ENCODE data around the gene PNKD.

The PNKD gene

GRCh38 chr2:218389333-218390150 lies 119.2 kb downstream of the PNKD start:
- Histone ChIP-seq H3K36me3 (ENCODE audit: insufficient read depth, low read length) (no peaks in the 10 kb centered on the region), H2AFZ (ENCODE audit: low read length) (no peak overlapping the region), H3K9ac (ENCODE audit: low read depth, low read length, poor library complexity, severe bottlenecking) (no peak overlapping the region), H3F3A (ENCODE audit: low read depth) (no peaks in the 10 kb centered on the region), H3K9me3 (ENCODE audit: insufficient read depth, low read depth, low read length) (no peaks in the 10 kb centered on the region), H3K4me1 (ENCODE audit: insufficient read depth, low read length, poor library complexity, severe bottlenecking) (peaks cover 11% of the 10 kb centered on the region), H3K9me2 (replicated peaks; ENCODE audit: low read depth, low read length) (no peaks in the 10 kb centered on the region), H3K27me3 (ENCODE audit: insufficient read depth, low read length, poor library complexity, severe bottlenecking) (no peaks in the 10 kb centered on the region), H4K20me1 (ENCODE audit: insufficient read depth, low read length, poor library complexity, severe bottlenecking) (no peaks in the 10 kb centered on the region), H3K4me2 (ENCODE audit: low read depth, low read length, poor library complexity, severe bottlenecking) (no peak overlapping the region), H3K4me3 (ENCODE audit: low read length, poor library complexity, severe bottlenecking) (no peak overlapping the region), H3K79me2 (ENCODE audit: insufficient read depth, low read length) (no peaks in the 10 kb centered on the region)
- TF ChIP-seq EZH2phosphoT487 (IDR thresholded peaks at IDR 0.05; ENCODE audit: borderline replicate concordance) (no peak), CTCF (conservative IDR thresholded peaks at IDR 0.05; ENCODE audit: low read length) (no peak)

GRCh38 chr2:218391202-218391601 lies 120.9 kb downstream of the PNKD start:
- H3K36me3 ChIP-seq (ENCODE audit: insufficient read depth, low read length) = no peaks in the 10 kb centered on the region
- H3K4me2 ChIP-seq (ENCODE audit: low read depth, low read length, poor library complexity, severe bottlenecking) = no peak overlapping the region
- H3K4me3 ChIP-seq (ENCODE audit: low read length, poor library complexity, severe bottlenecking) = no peak overlapping the region

GRCh38 chr2:218392459-218392858 lies 122.1 kb downstream of the PNKD start:
- Histone ChIP-seq H3K9me3 (ENCODE audit: insufficient read depth, low read depth, low read length) (no peaks in the 10 kb centered on the region), H3K27me3 (ENCODE audit: insufficient read depth, low read length, poor library complexity, severe bottlenecking) (no peaks in the 10 kb centered on the region), H3K79me2 (ENCODE audit: insufficient read depth, low read length) (peaks cover 6% of the 10 kb centered on the region), H3K36me3 (ENCODE audit: insufficient read depth, low read length) (no peaks in the 10 kb centered on the region), H3F3A (ENCODE audit: low read depth) (no peaks in the 10 kb centered on the region), H4K20me1 (ENCODE audit: insufficient read depth, low read length, poor library complexity, severe bottlenecking) (no peaks in the 10 kb centered on the region), H2AFZ (ENCODE audit: low read length) (no peak overlapping the region), H3K4me1 (ENCODE audit: insufficient read depth, low read length, poor library complexity, severe bottlenecking) (peaks cover 29% of the 10 kb centered on the region), H3K4me2 (ENCODE audit: low read depth, low read length, poor library complexity, severe bottlenecking) (no peak overlapping the region), H3K9me2 (replicated peaks; ENCODE audit: low read depth, low read length) (no peaks in the 10 kb centered on the region), H3K9ac (ENCODE audit: low read depth, low read length, poor library complexity, severe bottlenecking) (no peak overlapping the region), H3K4me3 (ENCODE audit: low read length, poor library complexity, severe bottlenecking) (no peak overlapping the region)
- TF ChIP-seq CTCF (conservative IDR thresholded peaks at IDR 0.05; ENCODE audit: low read length) = no peak
- TF ChIP-seq EZH2phosphoT487 (IDR thresholded peaks at IDR 0.05; ENCODE audit: borderline replicate concordance) = no peak

More at GRCh38 chr2:218391202-218391601, 120.9 kb downstream of the PNKD start:
- Histone ChIP-seq H2AFZ (ENCODE audit: low read length) (no peak overlapping the region), H3K4me1 (ENCODE audit: insufficient read depth, low read length, poor library complexity, severe bottlenecking) (peaks cover 23% of the 10 kb centered on the region), H4K20me1 (ENCODE audit: insufficient read depth, low read length, poor library complexity, severe bottlenecking) (no peaks in the 10 kb centered on the region), H3K9ac (ENCODE audit: low read depth, low read length, poor library complexity, severe bottlenecking) (no peak overlapping the region), H3K79me2 (ENCODE audit: insufficient read depth, low read length) (no peaks in the 10 kb centered on the region), H3F3A (ENCODE audit: low read depth) (no peaks in the 10 kb centered on the region), H3K9me2 (replicated peaks; ENCODE audit: low read depth, low read length) (no peaks in the 10 kb centered on the region), H3K9me3 (ENCODE audit: insufficient read depth, low read depth, low read length) (no peaks in the 10 kb centered on the region), H3K27me3 (ENCODE audit: insufficient read depth, low read length, poor library complexity, severe bottlenecking) (no peaks in the 10 kb centered on the region)
- TF ChIP-seq CTCF (conservative IDR thresholded peaks at IDR 0.05; ENCODE audit: low read length) (no peak), EZH2phosphoT487 (IDR thresholded peaks at IDR 0.05; ENCODE audit: borderline replicate concordance) (no peak)
